ENCODE measurements around the gene TUBGCP6. TPM values are rescaled to one million over a fixed set of nuclear protein-coding genes. Genes with fewer than 3 reads are reported as not detected.

The TUBGCP6 gene
- total and polyA plus RNA-seq, 2 donors (not counting 1 experiment from before 2014, with no cell fraction given) = 137 to 178 TPM

DNA sequence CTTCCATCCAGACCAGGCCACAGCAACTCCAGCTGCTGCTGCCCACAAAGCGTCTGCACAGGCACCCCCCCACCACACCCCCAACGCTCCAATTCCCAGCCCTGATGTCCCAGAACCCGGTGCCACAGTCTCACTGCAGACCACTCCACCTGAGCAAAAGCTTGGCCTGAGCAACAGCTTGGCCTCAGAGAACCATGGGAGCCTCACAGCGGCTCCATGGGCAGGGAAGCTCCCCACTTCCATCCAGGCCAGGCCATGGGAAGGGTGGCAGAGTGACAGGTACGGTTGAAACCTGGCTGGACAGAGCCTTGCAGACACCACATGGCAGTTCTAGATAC lies 49.5 kb upstream of the TUBGCP6 start:
- CTCF ChIA-PET = interaction anchor here (0.8 to 2.2 kb wide), 11 partner anchors 8 to 47 kb away, joined by 3 to 11 read pairs (median 4); partner anchors contain the start of gene DENND6B
- Histone ChIP-seq H3K9me3 (ENCODE audit: control extremely low read depth in 1 of 3, control insufficient read depth in 2 of 3, insufficient read depth in 1 of 3, low read length in 2 of 3) (peaks cover 0 to 8% (median 0%) of the 10 kb centered on the region in 3 donors), H2AFZ (ENCODE audit: insufficient read depth, low read depth, low read length, poor library complexity, severe bottlenecking) (no peak overlapping the region)

More for the DNA sequence above, 49.5 kb upstream of the TUBGCP6 start:
- Histone ChIP-seq H3K9ac (ENCODE audit: low read length) (no peak overlapping the region), H3K27ac (ENCODE audit: low read length in 2 of 2) (no peak overlapping the region), H4K20me1 (ENCODE audit: control insufficient read depth, insufficient read depth, low read length, poor library complexity, severe bottlenecking) (peaks cover 14% of the 10 kb centered on the region), H3K4me1 (ENCODE audit: control insufficient read depth in 2 of 2, insufficient read depth in 2 of 2, low read length in 2 of 2) (peaks cover 41 to 47% of the 10 kb centered on the region in 2 donors), H3K79me2 (ENCODE audit: control insufficient read depth, insufficient read depth, low read length) (no peaks in the 10 kb centered on the region), H3K4me3 (ENCODE audit: control extremely low read depth in 1 of 5, extremely low read depth in 1 of 5, insufficient read depth in 1 of 5, low read depth in 2 of 5, low read length in 4 of 5) (no peak overlapping the region), H3K27me3 (replicated peaks in 1 of 4; ENCODE audit: control extremely low read depth in 1 of 4, control insufficient read depth in 3 of 4, insufficient read depth in 4 of 4, low read length in 3 of 4) (peaks cover 0 to 35% (median 13%) of the 10 kb centered on the region in 4 experiments), H3K4me2 (replicated peaks; ENCODE audit: low read depth, low read length, poor library complexity, severe bottlenecking) (peak overlapping the region; percentile 85), H3K36me3 (replicated peaks in 1 of 2; ENCODE audit: control extremely low read depth in 1 of 2, control insufficient read depth in 1 of 2, extremely low read depth in 1 of 2, insufficient read depth in 2 of 2, low read length in 1 of 2) (no peaks in the 10 kb centered on the region)
- POLR2A ChIA-PET = interaction anchor here (0.7 to 4.2 kb wide), 5 partner anchors 11 to 253 kb away, joined by 4 to 53 read pairs (median 6); partner anchors contain the start of genes HDAC10 and PLXNB2
- H3K4me3 Mint-ChIP-seq = peak overlapping the region; percentile 64
- H3K27me3 Mint-ChIP-seq = peaks cover 17% of the 10 kb centered on the region
- peaks cover 43% of the 10 kb centered on the region for H3K4me1 Mint-ChIP-seq
- intact Hi-C loops (cut with micrococcal nuclease) = no loop called here
- no peaks in the 10 kb centered on the region for H3K9me3 Mint-ChIP-seq (ENCODE audit: insufficient read depth)
- 44% methylated on average over 5 of the region's 5 CpGs for WGBS (ENCODE audit: insufficient coverage)
- peak overlapping the region; percentile 46 for H3K27ac Mint-ChIP-seq
- no peak for ATAC-seq (ENCODE audit: low read depth)
- TF ChIP-seq, protein P1, sequence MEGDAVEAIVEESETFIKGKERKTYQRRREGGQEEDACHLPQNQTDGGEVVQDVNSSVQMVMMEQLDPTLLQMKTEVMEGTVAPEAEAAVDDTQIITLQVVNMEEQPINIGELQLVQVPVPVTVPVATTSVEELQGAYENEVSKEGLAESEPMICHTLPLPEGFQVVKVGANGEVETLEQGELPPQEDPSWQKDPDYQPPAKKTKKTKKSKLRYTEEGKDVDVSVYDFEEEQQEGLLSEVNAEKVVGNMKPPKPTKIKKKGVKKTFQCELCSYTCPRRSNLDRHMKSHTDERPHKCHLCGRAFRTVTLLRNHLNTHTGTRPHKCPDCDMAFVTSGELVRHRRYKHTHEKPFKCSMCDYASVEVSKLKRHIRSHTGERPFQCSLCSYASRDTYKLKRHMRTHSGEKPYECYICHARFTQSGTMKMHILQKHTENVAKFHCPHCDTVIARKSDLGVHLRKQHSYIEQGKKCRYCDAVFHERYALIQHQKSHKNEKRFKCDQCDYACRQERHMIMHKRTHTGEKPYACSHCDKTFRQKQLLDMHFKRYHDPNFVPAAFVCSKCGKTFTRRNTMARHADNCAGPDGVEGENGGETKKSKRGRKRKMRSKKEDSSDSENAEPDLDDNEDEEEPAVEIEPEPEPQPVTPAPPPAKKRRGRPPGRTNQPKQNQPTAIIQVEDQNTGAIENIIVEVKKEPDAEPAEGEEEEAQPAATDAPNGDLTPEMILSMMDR (IDR thresholded peaks at IDR 0.05) = no peak
- TF ChIP-seq EZH2 (IDR thresholded peaks at IDR 0.05; ENCODE audit: borderline replicate concordance, insufficient read depth, low read depth, low read length, poor library complexity, severe bottlenecking) = no peak
- DNase-seq = no peak

All from B cell (primary cell).